HEK293 (cell line): ENCODE measurements around the gene CAMK2N1.

Experiments used
- CTCF ChIA-PET: fragments of 350-600 bp; formaldehyde crosslinking; extraction: SDS; loops from one replicate; lab custom pipeline; 2021; ENCODE audit warnings: antibody characterized with exemption; lab: Yijun Ruan, JAX
- POLR2A ChIA-PET: fragments of 300-600 bp; formaldehyde crosslinking; extraction: SDS; loops from one replicate; lab custom pipeline; 2020; ENCODE audit warnings: antibody characterized with exemption, inconsistent platforms; lab: Yijun Ruan, JAX
- H3K27ac ChIP-seq: fragments of 200-500 bp; sonication (Bioruptor generic); 2 replicates; pipeline ENCODE4 v1.5.1; 2014; ENCODE audit warnings: low read depth, low read length, control low read depth, inconsistent platforms; ENCODE audit errors: extremely low read depth
- H3K36me3 ChIP-seq, 2 experiments: fragments of 200-500 bp in 1 of 2; sonication (Bioruptor generic) in 1 of 2; 1 replicate in 1 of 2; 2 replicates in 1 of 2; pipeline ENCODE4 v1.5.1; 2014 to 2017; ENCODE audit warnings: inconsistent platforms in 2 of 2, low read length in 2 of 2; ENCODE audit not compliant: control insufficient read depth in 2 of 2, insufficient read depth in 1 of 2
- H3K4me1 ChIP-seq: fragments of 200-500 bp; sonication (Bioruptor generic); 2 replicates; pipeline ENCODE4 v1.5.1; 2014; ENCODE audit warnings: mild to moderate bottlenecking, low read length, inconsistent platforms; ENCODE audit not compliant: control insufficient read depth, insufficient read depth
- H3K4me3 ChIP-seq: 2 replicates; pipeline ENCODE4 v1.5.1; 2011; ENCODE audit warnings: low read depth, mild to moderate bottlenecking, control low read depth, low read length, moderate library complexity
- H3K9me3 ChIP-seq: fragments of 200-500 bp; sonication (Bioruptor generic); 2 replicates; pipeline ENCODE4 v1.5.1; 2014; ENCODE audit warnings: low read depth, low read length, inconsistent platforms; ENCODE audit not compliant: control insufficient read depth, insufficient read depth
- EGR2 ChIP-seq: fragments of 450-650 bp; formaldehyde crosslinking; IDR thresholded peaks from 2 replicates; pipeline ENCODE4 v1.5.1; 2016; ENCODE audit warnings: low read depth, missing biosample characterization, missing genetic modification characterization
- GLI4 ChIP-seq: fragments of 450-650 bp; formaldehyde crosslinking; IDR thresholded peaks from 2 replicates; pipeline ENCODE4 v1.5.1; 2016; ENCODE audit warnings: missing biosample characterization, missing genetic modification characterization
- INSM2 ChIP-seq: fragments of 450-650 bp; formaldehyde crosslinking; IDR thresholded peaks from 2 replicates; pipeline ENCODE4 v1.5.1; 2016; ENCODE audit warnings: missing biosample characterization, missing genetic modification characterization
- KLF7 ChIP-seq: fragments of 450-650 bp; formaldehyde crosslinking; IDR thresholded peaks from 2 replicates; pipeline ENCODE4 v1.5.1; 2016; ENCODE audit warnings: missing biosample characterization, missing genetic modification characterization, borderline replicate concordance
- ZBTB7A ChIP-seq: fragments of 450-650 bp; formaldehyde crosslinking; IDR thresholded peaks from 2 replicates; pipeline ENCODE4 v1.5.1; 2016; ENCODE audit warnings: low read depth, missing biosample characterization, missing genetic modification characterization
- ZFHX2 ChIP-seq: fragments of 450-650 bp; formaldehyde crosslinking; conservative IDR thresholded peaks from 2 replicates; pipeline ENCODE4 v1.5.1; 2016; ENCODE audit warnings: missing biosample characterization, missing genetic modification characterization
- ZNF280D ChIP-seq: fragments of 450-650 bp; formaldehyde crosslinking; IDR thresholded peaks from 2 replicates; pipeline ENCODE4 v1.5.1; 2016; ENCODE audit warnings: missing biosample characterization, missing genetic modification characterization
- ZNF311 ChIP-seq: fragments of 450-650 bp; formaldehyde crosslinking; IDR thresholded peaks from 2 replicates; pipeline ENCODE4 v1.5.1; 2017; ENCODE audit warnings: missing biosample characterization, missing genetic modification characterization, borderline replicate concordance
- ZNF513 ChIP-seq: fragments of 450-650 bp; IDR thresholded peaks from 2 replicates; pipeline ENCODE4 v1.5.1; 2018; ENCODE audit warnings: missing biosample characterization, missing genetic modification characterization
- ZNF521 ChIP-seq: fragments of 450-650 bp; formaldehyde crosslinking; IDR thresholded peaks from 2 replicates; pipeline ENCODE4 v1.5.1; 2017; ENCODE audit warnings: missing biosample characterization, mild to moderate bottlenecking, missing genetic modification characterization
- ZNF571 ChIP-seq: fragments of 450-650 bp; formaldehyde crosslinking; IDR thresholded peaks from 2 replicates; pipeline ENCODE4 v1.5.0; 2017; ENCODE audit warnings: missing biosample characterization, missing genetic modification characterization
- ZNF624 ChIP-seq: fragments of 450-650 bp; formaldehyde crosslinking; IDR thresholded peaks from 2 replicates; pipeline ENCODE4 v1.5.1; 2017; ENCODE audit warnings: missing biosample characterization, missing genetic modification characterization
- ZNF701 ChIP-seq: fragments of 450-650 bp; formaldehyde crosslinking; IDR thresholded peaks from 2 replicates; pipeline ENCODE4 v1.5.1; 2016; ENCODE audit warnings: missing biosample characterization, missing genetic modification characterization
- ZNF791 ChIP-seq: fragments of 450-650 bp; formaldehyde crosslinking; IDR thresholded peaks from 2 replicates; pipeline ENCODE4 v1.5.1; 2016; ENCODE audit warnings: missing biosample characterization, missing genetic modification characterization
- ZNF830 ChIP-seq: fragments of 450-650 bp; IDR thresholded peaks from 2 replicates; pipeline ENCODE4 v1.5.0; 2018; ENCODE audit warnings: missing biosample characterization, missing genetic modification characterization, low read depth, mild to moderate bottlenecking, moderate library complexity
- ZSCAN18 ChIP-seq: fragments of 450-650 bp; formaldehyde crosslinking; IDR thresholded peaks from 2 replicates; pipeline ENCODE4 v1.5.1; 2016; ENCODE audit warnings: missing biosample characterization, missing genetic modification characterization

Gene CAMK2N1

GRCh38 chr1:20465187-20465586 is 20.8 kb downstream of the CAMK2N1 start (continued):
- TF ChIP-seq ZNF280D (tag by site-specific recombination), result no peak
- no peak for TF ChIP-seq GLI4 (tag by site-specific recombination)
- TF ChIP-seq ZNF311 (tag by site-specific recombination), result no peak

- Histone ChIP-seq H3K9me3 (no peaks in the 10 kb centered on the region), H3K27ac (no peak overlapping the region), H3K4me1 (no peaks in the 10 kb centered on the region), H3K36me3 (no peaks in the 10 kb centered on the region), H3K4me3 (no peak overlapping the region)
- ChIA-PET POLR2A (no interaction called here), CTCF (interaction anchor here (1.0 kb wide), 1 partner anchor 33 kb away, joined by 4 read pairs; no protein-coding TSS in a partner anchor)
- TF ChIP-seq ZNF521, result 0 out of 2 replicates have a peak, but pooled peaks have one; percentile 83
- no peak for TF ChIP-seq INSM2 (tag by site-specific recombination)
- TF ChIP-seq ZNF624 (tag by site-specific recombination), result no peak
- TF ChIP-seq ZNF701 (tag by site-specific recombination), result no peak
- TF ChIP-seq ZNF513 (tag by site-specific recombination), result peak; percentile 88
- no peak for TF ChIP-seq ZNF571 (tag by site-specific recombination)
- TF ChIP-seq KLF7 (tag by site-specific recombination), result no peak
- no peak for TF ChIP-seq ZBTB7A (tag by site-specific recombination)
- no peak for TF ChIP-seq ZNF830 (tag by site-specific recombination)
- no peak for TF ChIP-seq ZSCAN18 (tag by site-specific recombination)
- TF ChIP-seq, all 188 proteins: peak for 2
Observed at GRCh38 chr1:20463502-20463901, 22.5 kb downstream of the CAMK2N1 start.

GRCh38 chr1:20462397-20462796 is 23.6 kb downstream of the CAMK2N1 start:
- Histone ChIP-seq H3K4me3 (no peak overlapping the region), H3K27ac (no peak overlapping the region), H3K36me3 (no peaks in the 10 kb centered on the region), H3K4me1 (no peaks in the 10 kb centered on the region), H3K9me3 (no peaks in the 10 kb centered on the region)
- CTCF ChIA-PET, result interaction anchor here (0.8 kb wide), 1 partner anchor 33 kb away, joined by 3 read pairs; no protein-coding TSS in a partner anchor
- no peak for TF ChIP-seq ZNF791
- TF ChIP-seq EGR2 (tag by site-specific recombination), result peak; percentile 38; the same call in 1 of the 2 replicates
- TF ChIP-seq ZFHX2 (tag by site-specific recombination), result peak; percentile 29
- POLR2A ChIA-PET, result no interaction called here
